Choroid plexus epithelial cell (primary cell): ENCODE measurements around the gene GARNL3.
A peak's percentile ranks its signal among the peaks of the same experiment; 100 is the strongest.

ENCODE experiments used
- DNase-seq: peaks from one replicate; pipeline ENCODE4 v3.0.0-alpha.2; 2010; ENCODE audit warnings: low read depth
- H3K4me3 ChIP-seq: 2 replicates; pipeline ENCODE4 v1.5.1; 2011; ENCODE audit warnings: low read depth, mild to moderate bottlenecking, control low read depth, low read length, moderate library complexity
- TF ChIP-seq, protein P1 (sequence below): conservative IDR thresholded peaks from 2 replicates; pipeline ENCODE4 v1.5.1; 2011; ENCODE audit warnings: low read depth, mild to moderate bottlenecking, control low read depth, inconsistent platforms, low read length, moderate library complexity

Gene GARNL3

DNA sequence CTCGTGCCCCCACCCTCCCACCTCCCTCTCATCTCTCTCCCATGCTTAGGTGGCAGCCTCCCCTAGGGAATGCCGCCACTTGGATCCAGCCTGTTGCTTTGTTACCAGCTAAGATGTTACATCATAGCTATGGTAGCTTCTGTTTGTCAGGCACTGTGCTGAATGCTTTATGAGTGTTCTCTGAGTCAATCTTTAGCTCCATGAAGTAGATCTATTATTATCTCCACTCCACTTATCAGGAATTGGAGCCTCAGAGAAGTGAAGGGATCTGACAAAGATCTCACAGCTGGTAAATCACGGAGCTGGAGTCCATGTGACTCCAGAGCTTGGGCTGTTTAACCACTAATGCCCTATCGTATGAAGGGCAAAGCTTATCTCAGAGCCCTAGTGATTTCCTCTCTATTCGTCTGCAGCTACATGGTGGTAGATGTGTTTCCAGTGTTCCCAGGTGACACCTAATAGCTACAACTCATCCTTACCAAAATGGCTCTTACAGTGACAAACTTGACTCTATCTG is 54.1 kb downstream of the GARNL3 start:
- TF ChIP-seq, protein P1, sequence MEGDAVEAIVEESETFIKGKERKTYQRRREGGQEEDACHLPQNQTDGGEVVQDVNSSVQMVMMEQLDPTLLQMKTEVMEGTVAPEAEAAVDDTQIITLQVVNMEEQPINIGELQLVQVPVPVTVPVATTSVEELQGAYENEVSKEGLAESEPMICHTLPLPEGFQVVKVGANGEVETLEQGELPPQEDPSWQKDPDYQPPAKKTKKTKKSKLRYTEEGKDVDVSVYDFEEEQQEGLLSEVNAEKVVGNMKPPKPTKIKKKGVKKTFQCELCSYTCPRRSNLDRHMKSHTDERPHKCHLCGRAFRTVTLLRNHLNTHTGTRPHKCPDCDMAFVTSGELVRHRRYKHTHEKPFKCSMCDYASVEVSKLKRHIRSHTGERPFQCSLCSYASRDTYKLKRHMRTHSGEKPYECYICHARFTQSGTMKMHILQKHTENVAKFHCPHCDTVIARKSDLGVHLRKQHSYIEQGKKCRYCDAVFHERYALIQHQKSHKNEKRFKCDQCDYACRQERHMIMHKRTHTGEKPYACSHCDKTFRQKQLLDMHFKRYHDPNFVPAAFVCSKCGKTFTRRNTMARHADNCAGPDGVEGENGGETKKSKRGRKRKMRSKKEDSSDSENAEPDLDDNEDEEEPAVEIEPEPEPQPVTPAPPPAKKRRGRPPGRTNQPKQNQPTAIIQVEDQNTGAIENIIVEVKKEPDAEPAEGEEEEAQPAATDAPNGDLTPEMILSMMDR: no peak
- no peak overlapping the region for H3K4me3 ChIP-seq
- peak; percentile 32 for DNase-seq

DNA sequence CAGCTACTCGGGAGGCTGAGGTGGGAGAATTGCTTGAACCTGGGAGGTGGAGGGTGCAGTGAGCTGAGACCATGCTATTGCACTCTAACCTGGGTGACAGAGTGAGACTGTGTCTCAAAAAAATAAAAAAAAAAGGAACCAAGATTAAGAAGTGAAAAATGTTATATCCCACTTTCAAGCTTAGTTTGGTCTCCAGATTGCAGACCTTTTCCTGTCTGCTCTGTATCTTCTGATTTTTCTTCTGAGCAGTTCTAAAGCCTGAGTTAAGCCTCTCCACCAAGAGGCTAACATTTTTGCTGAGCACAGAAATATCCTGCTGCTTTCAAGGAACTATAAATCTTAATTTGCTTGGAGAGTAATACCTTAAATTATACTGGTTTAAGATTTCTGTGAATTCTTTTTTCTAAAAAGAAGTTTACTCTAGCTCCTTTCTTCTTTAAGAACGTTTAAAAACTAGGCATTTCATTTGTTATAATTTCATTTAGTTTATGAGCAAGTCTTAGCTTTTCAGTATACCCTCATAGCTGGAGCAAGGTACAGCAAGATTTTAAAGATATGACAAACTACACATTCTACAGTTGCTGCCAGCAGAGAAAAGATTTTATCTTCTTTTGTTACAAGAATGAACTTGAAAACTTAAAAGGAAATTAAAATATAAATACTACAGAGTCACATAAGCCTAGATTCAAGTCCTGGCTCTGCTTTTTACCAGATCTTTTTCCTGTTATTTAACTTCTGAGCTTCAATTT is 55.0 kb downstream of the GARNL3 start:
- no peak for DNase-seq
- H3K4me3 ChIP-seq: no peak overlapping the region
- TF ChIP-seq, protein P1: no peak

DNA sequence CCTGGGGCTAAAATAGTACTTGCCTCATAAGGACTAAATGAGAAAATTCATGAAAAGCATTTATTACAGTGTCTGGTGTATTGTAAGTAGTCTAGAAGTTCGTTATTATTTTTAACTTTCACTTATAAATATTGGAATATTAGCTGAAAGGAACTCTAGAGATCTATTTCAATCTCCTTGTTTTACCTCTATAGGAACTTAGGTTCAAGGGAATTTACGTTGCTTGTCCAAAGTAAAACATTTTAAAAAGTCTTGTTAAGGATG is 55.5 kb downstream of the GARNL3 start:
- TF ChIP-seq, protein P1: no peak

DNA sequence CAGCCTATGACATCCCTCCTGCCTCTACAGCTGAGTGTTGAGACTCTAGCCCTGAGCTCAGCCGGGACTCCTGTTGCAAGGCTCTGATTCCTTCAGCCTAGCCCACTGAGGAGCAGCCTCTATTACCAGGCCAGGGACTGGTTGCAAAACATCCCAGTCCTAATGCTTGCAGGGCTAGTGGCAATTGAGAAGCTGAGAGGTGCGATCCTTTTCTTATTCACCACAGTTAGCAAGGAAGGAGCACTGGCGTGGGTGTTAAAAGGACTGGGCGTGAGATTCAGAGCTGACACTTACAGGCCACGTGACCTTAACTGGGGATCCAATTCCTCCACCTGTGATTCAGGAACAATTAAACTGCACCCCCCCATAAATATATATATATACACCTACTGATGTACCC is 58.8 kb downstream of the GARNL3 start:
- DNase-seq: no peak
- TF ChIP-seq, protein P1: no peak

More for the DNA sequence above, 55.5 kb downstream of the GARNL3 start:
- no peak for DNase-seq
- H3K4me3 ChIP-seq: no peak overlapping the region

DNA sequence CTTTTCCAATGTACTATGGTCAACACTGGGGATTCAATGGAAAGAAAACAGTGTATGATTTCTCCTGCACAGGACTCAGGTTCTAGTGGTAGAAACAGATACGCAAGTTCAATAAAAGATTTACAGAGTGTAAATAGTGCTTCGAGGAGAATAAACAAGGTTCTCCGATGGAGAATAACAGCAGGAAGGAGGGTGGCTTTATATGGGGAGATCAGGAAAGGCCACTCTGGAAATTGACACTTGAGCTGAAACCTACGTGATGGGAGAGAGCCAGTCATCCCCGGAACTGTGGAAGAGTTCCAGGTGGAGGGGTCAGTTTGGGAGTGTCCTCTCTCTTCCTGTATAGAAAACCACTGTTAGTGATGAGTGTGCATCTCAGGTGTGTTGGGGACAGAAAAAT is 65.9 kb downstream of the GARNL3 start:
- TF ChIP-seq, protein P1: no peak
- no peak for DNase-seq
- no peak overlapping the region for H3K4me3 ChIP-seq

More for the DNA sequence above, 58.8 kb downstream of the GARNL3 start:
- H3K4me3 ChIP-seq: no peak overlapping the region

DNA sequence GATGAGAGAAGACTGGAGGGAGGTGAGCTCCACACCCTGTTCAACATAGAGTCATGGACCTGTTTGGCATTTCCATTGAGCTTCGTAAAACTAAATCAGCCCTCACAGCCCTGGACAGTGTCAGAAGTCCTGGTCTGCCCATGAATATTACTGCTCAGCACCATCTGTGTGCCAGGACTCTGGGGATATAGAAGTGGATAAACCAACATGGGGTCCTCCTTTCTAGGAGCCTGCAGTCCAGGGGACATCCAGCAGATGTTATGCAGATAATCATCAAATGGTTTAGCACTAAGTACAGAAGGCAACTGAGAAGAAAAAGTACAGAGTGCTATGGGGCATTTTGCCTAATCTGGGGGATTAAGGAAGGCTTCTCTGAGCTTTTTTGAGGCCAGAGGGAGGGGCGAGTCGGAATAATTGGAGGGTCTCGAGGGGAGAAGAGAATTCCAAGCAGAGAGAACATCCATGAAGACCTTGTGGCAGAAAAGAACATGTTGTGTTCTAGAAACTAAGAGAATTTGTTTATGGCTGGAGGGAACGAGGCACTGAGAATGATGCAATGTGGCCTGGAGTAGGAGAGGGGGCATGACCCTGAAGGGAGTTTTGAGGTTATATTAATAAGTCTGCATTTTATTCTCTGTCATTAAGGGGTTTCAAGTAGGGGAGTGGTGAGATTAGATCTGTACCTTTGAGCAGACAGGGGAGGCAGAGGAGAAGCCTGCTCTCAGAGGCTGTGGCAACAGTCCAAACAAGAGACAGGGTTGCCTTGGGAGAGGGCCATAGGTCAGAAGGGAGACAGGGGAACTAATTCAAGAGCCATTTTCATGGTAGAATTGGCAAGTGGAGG is 68.9 kb downstream of the GARNL3 start:
- DNase-seq: peak; percentile 26
- TF ChIP-seq, protein P1: no peak
- no peak overlapping the region for H3K4me3 ChIP-seq

DNA sequence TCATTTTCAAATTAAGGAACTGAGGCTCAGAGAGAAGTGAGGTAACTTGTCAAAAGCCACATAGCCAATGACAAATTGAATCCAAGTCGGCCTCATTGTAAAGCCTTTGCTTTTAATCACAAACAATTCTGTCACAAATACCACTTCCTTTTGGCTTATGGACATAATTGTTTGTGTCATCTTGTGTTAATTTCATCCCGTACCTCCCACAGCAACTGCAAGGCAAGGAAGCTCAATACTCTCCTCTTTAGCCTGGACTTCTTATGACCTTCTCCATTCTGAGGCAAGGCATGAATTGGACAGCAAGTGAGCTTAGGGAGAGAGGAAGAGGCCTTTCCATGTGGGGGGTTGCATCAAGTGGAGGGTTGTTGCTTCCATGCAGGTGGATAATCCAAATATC is 70.2 kb downstream of the GARNL3 start:
- TF ChIP-seq, protein P1: no peak
- DNase-seq: no peak
- H3K4me3 ChIP-seq: no peak overlapping the region
